ENCODE results near the gene GABRB1. TPM values are rescaled to one million over a fixed set of nuclear protein-coding genes. Genes with fewer than 3 reads are reported as not detected.

Gene GABRB1
- total and polyA plus RNA-seq, 2 experiments from 2014 or later: 2.8 to 5.5 TPM

- H3K79me2 ChIP-seq: no peaks in the 10 kb centered on the region
- no peaks in the 10 kb centered on the region for H3K27me3 ChIP-seq
- H3K27ac ChIP-seq: no peak overlapping the region
- H2AFZ ChIP-seq: no peak overlapping the region
- H3K36me3 ChIP-seq (replicated peaks; ENCODE audit: insufficient read depth, low read depth): no peaks in the 10 kb centered on the region
- no peak overlapping the region for H3K4me2 ChIP-seq
- no peaks in the 10 kb centered on the region for H3K9me3 ChIP-seq (ENCODE audit: low read depth)
- no peaks in the 10 kb centered on the region for H3K9me2 ChIP-seq (replicated peaks; ENCODE audit: insufficient read depth)
- no peaks in the 10 kb centered on the region for H4K20me1 ChIP-seq (ENCODE audit: insufficient read depth, poor library complexity, severe bottlenecking)
- TF ChIP-seq EZH2 (IDR thresholded peaks at IDR 0.05; ENCODE audit: borderline replicate concordance) (no peak), EZH2phosphoT487 (IDR thresholded peaks at IDR 0.05; ENCODE audit: low read depth, severe bottlenecking, unreplicated experiment) (no peak), CTCF (IDR thresholded peaks at IDR 0.05; ENCODE audit: poor library complexity) (no peak)
- no peak for DNase-seq (ENCODE audit: low spot score)
- no peaks in the 10 kb centered on the region for H3K4me1 ChIP-seq (ENCODE audit: insufficient read depth)
- WGBS (ENCODE audit: low lambda C conversion rate, missing lambda C conversion rate): 90% methylated on average over 1 of the region's 1 CpG
- no peak overlapping the region for H3K4me3 ChIP-seq
These were observed 73.6 kb downstream of the GABRB1 start for GRCh38 chr4:47104986-47105385.

- no peaks in the 10 kb centered on the region for H3K4me1 ChIP-seq (ENCODE audit: insufficient read depth)
- no peak overlapping the region for H3K4me2 ChIP-seq
- WGBS (ENCODE audit: low lambda C conversion rate, missing lambda C conversion rate): 82% methylated on average over 1 of the region's 1 CpG
- no peaks in the 10 kb centered on the region for H4K20me1 ChIP-seq (ENCODE audit: insufficient read depth, poor library complexity, severe bottlenecking)
- no peak overlapping the region for H2AFZ ChIP-seq
- H3K4me3 ChIP-seq: no peak overlapping the region
- no peaks in the 10 kb centered on the region for H3K36me3 ChIP-seq (replicated peaks; ENCODE audit: insufficient read depth, low read depth)
- no peaks in the 10 kb centered on the region for H3K79me2 ChIP-seq
- DNase-seq (ENCODE audit: low spot score): no peak
- no peaks in the 10 kb centered on the region for H3K27me3 ChIP-seq
- H3K9me3 ChIP-seq (ENCODE audit: low read depth): no peaks in the 10 kb centered on the region
- TF ChIP-seq CTCF (IDR thresholded peaks at IDR 0.05; ENCODE audit: poor library complexity): no peak
- TF ChIP-seq EZH2phosphoT487 (IDR thresholded peaks at IDR 0.05; ENCODE audit: low read depth, severe bottlenecking, unreplicated experiment): no peak
- TF ChIP-seq EZH2 (IDR thresholded peaks at IDR 0.05; ENCODE audit: borderline replicate concordance): no peak
- H3K27ac ChIP-seq: no peak overlapping the region
- no peaks in the 10 kb centered on the region for H3K9me2 ChIP-seq (replicated peaks; ENCODE audit: insufficient read depth)
These were observed 75.2 kb downstream of the GABRB1 start for GRCh38 chr4:47106561-47106960.

GRCh38 chr4:47109379-47109778 lies 78.0 kb downstream of the GABRB1 start:
- Histone ChIP-seq H4K20me1 (ENCODE audit: insufficient read depth, poor library complexity, severe bottlenecking) (no peaks in the 10 kb centered on the region), H3K27me3 (no peaks in the 10 kb centered on the region), H3K4me2 (no peak overlapping the region), H3K9me2 (replicated peaks; ENCODE audit: insufficient read depth) (no peaks in the 10 kb centered on the region), H3K9me3 (ENCODE audit: low read depth) (no peaks in the 10 kb centered on the region), H3K4me1 (ENCODE audit: insufficient read depth) (no peaks in the 10 kb centered on the region), H3K4me3 (no peak overlapping the region), H3K79me2 (no peaks in the 10 kb centered on the region), H3K27ac (no peak overlapping the region), H3K36me3 (replicated peaks; ENCODE audit: insufficient read depth, low read depth) (no peaks in the 10 kb centered on the region), H2AFZ (no peak overlapping the region)
- DNase-seq (ENCODE audit: low spot score): no peak
- 69% methylated on average over 2 of the region's 2 CpGs for WGBS (ENCODE audit: low lambda C conversion rate, missing lambda C conversion rate)
- TF ChIP-seq EZH2phosphoT487 (IDR thresholded peaks at IDR 0.05; ENCODE audit: low read depth, severe bottlenecking, unreplicated experiment) (no peak), CTCF (IDR thresholded peaks at IDR 0.05; ENCODE audit: poor library complexity) (no peak), EZH2 (IDR thresholded peaks at IDR 0.05; ENCODE audit: borderline replicate concordance) (no peak)
